ENCODE measurements around the gene TRIM8.
"Not testable (repeated sequence)": the region's sequence is repeated elsewhere in the genome, so short reads cannot be mapped to it uniquely, and the experiment has no call there.

TRIM8 gene

GRCh38 chr10:102670871-102671434, 26.7 kb downstream of the TRIM8 start:
- no peak for DNase-seq (ENCODE audit: low read depth)

- no peak for DNase-seq (ENCODE audit: low read depth)
Measured at GRCh38 chr10:102673236-102673818, 29.0 kb downstream of the TRIM8 start.

GRCh38 chr10:102673819-102674511, 29.7 kb downstream of the TRIM8 start:
- peak; percentile 82 for DNase-seq (ENCODE audit: low read depth)

- no peak for DNase-seq (ENCODE audit: low read depth)
Measured at GRCh38 chr10:102674566-102674965, 30.3 kb downstream of the TRIM8 start.

GRCh38 chr10:102675011-102675665, 30.9 kb downstream of the TRIM8 start:
- no peak for DNase-seq (ENCODE audit: low read depth)

- peak; percentile 20 for DNase-seq (ENCODE audit: low read depth)
Measured at GRCh38 chr10:102675666-102676533, 31.6 kb downstream of the TRIM8 start.

GRCh38 chr10:102676534-102677315, 32.4 kb downstream of the TRIM8 start:
- DNase-seq (ENCODE audit: low read depth) = no peak

GRCh38 chr10:102677331-102678067, 33.2 kb downstream of the TRIM8 start:
- DNase-seq (ENCODE audit: low read depth) = no peak

- no peak for DNase-seq (ENCODE audit: low read depth)
Measured at GRCh38 chr10:102678068-102678400, 33.8 kb downstream of the TRIM8 start.

GRCh38 chr10:102678842-102679289, 34.6 kb downstream of the TRIM8 start:
- DNase-seq (ENCODE audit: low read depth) = no peak

- no peak for DNase-seq (ENCODE audit: low read depth)
Measured at GRCh38 chr10:102679596-102679995, 35.3 kb downstream of the TRIM8 start.

- no peak for DNase-seq (ENCODE audit: low read depth)
Measured at GRCh38 chr10:102681696-102682095, 37.4 kb downstream of the TRIM8 start.

GRCh38 chr10:102682416-102682815, 38.1 kb downstream of the TRIM8 start:
- DNase-seq (ENCODE audit: low read depth) = no peak

GRCh38 chr10:102682981-102683380, 38.7 kb downstream of the TRIM8 start:
- DNase-seq (ENCODE audit: low read depth) = no peak

GRCh38 chr10:102683736-102684135, 39.5 kb downstream of the TRIM8 start:
- DNase-seq (ENCODE audit: low read depth) = no peak

- no peak for DNase-seq (ENCODE audit: low read depth)
Measured at GRCh38 chr10:102691285-102692066, 47.2 kb downstream of the TRIM8 start.

- not testable (repeated sequence) for DNase-seq (ENCODE audit: low read depth)
Measured at GRCh38 chr10:102695401-102695800, 51.1 kb downstream of the TRIM8 start.

- DNase-seq (ENCODE audit: low read depth) = no peak
Measured at GRCh38 chr10:102696736-102697135, 52.5 kb downstream of the TRIM8 start.

- no peak for DNase-seq (ENCODE audit: low read depth)
Measured at GRCh38 chr10:102698894-102699293, 54.6 kb downstream of the TRIM8 start.

- no peak for DNase-seq (ENCODE audit: low read depth)
Measured at GRCh38 chr10:102701272-102701671, 57.0 kb downstream of the TRIM8 start.

Measured in CMK (cell line).